Aorta (tissue), 5 donors: ENCODE data around the gene ERLEC1. TPM values are rescaled to one million over a fixed set of nuclear protein-coding genes. Genes with fewer than 3 reads are reported as not detected.

ENCODE experiments used
- ATAC-seq: fragments of 200-7000 bp; cut with Tn5 transposase; one replicate; pipeline ENCODE4 v1.9.1; 2022; ENCODE audit warnings: moderate library complexity; ENCODE audit not compliant: low FRiP score
- DNase-seq, 2 donors: peaks; one replicate each; pipeline ENCODE4 v3.0.0-alpha.2; 2020
- H3K27ac ChIP-seq, 2 donors: one replicate each; pipeline ENCODE4 v1.5.1; 2013; ENCODE audit warnings: low read length in 2 of 2, mild to moderate bottlenecking in 2 of 2, moderate library complexity in 2 of 2, control low read depth in 1 of 2, inconsistent platforms in 1 of 2, low read depth in 1 of 2
- H3K27me3 ChIP-seq, 2 donors: one replicate each; pipeline ENCODE4 v1.6.1; 2013; ENCODE audit warnings: control low read depth in 1 of 2, low read length in 1 of 2, mild to moderate bottlenecking in 1 of 2, moderate library complexity in 1 of 2; ENCODE audit not compliant: insufficient read depth in 2 of 2, control insufficient read depth in 1 of 2
- H3K36me3 ChIP-seq, 2 donors: one replicate each; pipeline ENCODE4 v1.6.1; 2013; ENCODE audit warnings: control low read depth in 1 of 2, low read length in 1 of 2, mild to moderate bottlenecking in 1 of 2; ENCODE audit not compliant: insufficient read depth in 2 of 2, control insufficient read depth in 1 of 2
- H3K4me1 ChIP-seq, 2 donors: one replicate each; pipeline ENCODE4 v1.6.1; 2013; ENCODE audit warnings: low read length in 2 of 2, control low read depth in 1 of 2, mild to moderate bottlenecking in 1 of 2, moderate library complexity in 1 of 2; ENCODE audit not compliant: insufficient read depth in 2 of 2, control insufficient read depth in 1 of 2
- H3K4me3 ChIP-seq, 2 donors: one replicate each; pipeline ENCODE4 v1.5.1; 2013; ENCODE audit warnings: low read length in 2 of 2, control low read depth in 1 of 2, mild to moderate bottlenecking in 1 of 2
- H3K9me3 ChIP-seq: one replicate; pipeline ENCODE4 v1.6.1; 2013; ENCODE audit warnings: mild to moderate bottlenecking, low read length; ENCODE audit not compliant: control insufficient read depth
- WGBS, 2 donors: extraction: QIAGEN DNeasy Blood & Tissue Kit; methylation state at CpG; one replicate each; pipeline ENCODE4 v1.1.7; 2013; 5-methylcytosine and 5-hydroxymethylcytosine counted together
- intact Hi-C, 2 donors: fragments of 100-400 bp; cut with DNase I; formaldehyde crosslinking; loops; one replicate each; pipeline versions ENCODE4 v1.14.2 to v1.15.0; 2022
- polyA plus RNA-seq, 2 donors: library from polyadenylated mRNA; stranded (reverse); fragments of 200-250 nt; gene quantifications; one replicate each; pipeline ENCODE4 v1.2.3, GENCODE V29; 2013
- total RNA-seq, 2 donors: library from RNA; stranded (reverse); fragmentation: NEBNext Ultra II Directional; extraction: Animal tissue kit (Norgen Biotek cat#: 25700); gene quantifications; one replicate each; pipeline ENCODE4 v1.2.1, GENCODE V29; 2021
- donor health status: healthy with polysubstance abuse.
- donor health status: Bipolar disorder and iron deficiency.
- donor health status: DM: no; HTN: no; CAD: no.
- donor health status: DM: no; HTN: no; CAD: no.
- donor health status: DM: yes; HTN: yes; CAD: no.

ERLEC1 gene
- total and polyA plus RNA-seq, 4 donors, result 54.3 to 66.8 (median 56.6) TPM

- 90 to 94% methylated on average over 3 of the region's 3 CpGs for WGBS, 2 donors
- Histone ChIP-seq H3K27me3 (no peaks in the 10 kb centered on the region), H3K9me3 (no peaks in the 10 kb centered on the region), H3K4me1 (peaks cover 0 to 2% of the 10 kb centered on the region in 2 donors), H3K36me3 (no peaks in the 10 kb centered on the region), H3K27ac (no peak overlapping the region), H3K4me3 (no peak overlapping the region)
- ATAC-seq (no peak), DNase-seq (no peak)
- intact Hi-C loops, result no loop called here
Measured at GRCh38 chr2:53793261-53793660, 6.4 kb downstream of the ERLEC1 start.

GRCh38 chr2:53793821-53794220 lies 7.0 kb downstream of the ERLEC1 start:
- DNase-seq, result no peak
- H3K9me3 ChIP-seq, result no peaks in the 10 kb centered on the region
- H3K4me3 ChIP-seq, result no peak overlapping the region
- H3K36me3 ChIP-seq, result no peaks in the 10 kb centered on the region
- H3K4me1 ChIP-seq, result peaks cover 0 to 2% of the 10 kb centered on the region in 2 donors
- ATAC-seq, result no peak
- intact Hi-C loops, result no loop called here
- no peaks in the 10 kb centered on the region for H3K27me3 ChIP-seq
- WGBS, 2 donors, result 70 to 82% methylated on average over 3 of the region's 3 CpGs
- H3K27ac ChIP-seq, result no peak overlapping the region

GRCh38 chr2:53801547-53801946 lies 14.7 kb downstream of the ERLEC1 start:
- no peaks in the 10 kb centered on the region for H3K9me3 ChIP-seq
- no peaks in the 10 kb centered on the region for H3K4me1 ChIP-seq
- no peaks in the 10 kb centered on the region for H3K36me3 ChIP-seq
- H3K27me3 ChIP-seq, result no peaks in the 10 kb centered on the region
- H3K27ac ChIP-seq, result no peak overlapping the region
- H3K4me3 ChIP-seq, result no peak overlapping the region
- intact Hi-C loops, result no loop called here
- no peak for ATAC-seq
- DNase-seq, result no peak

- ATAC-seq, result no peak
- DNase-seq, result no peak
- Histone ChIP-seq H3K9me3 (no peaks in the 10 kb centered on the region), H3K36me3 (no peaks in the 10 kb centered on the region), H3K4me3 (no peak overlapping the region), H3K4me1 (no peaks in the 10 kb centered on the region), H3K27me3 (no peaks in the 10 kb centered on the region), H3K27ac (no peak overlapping the region)
- intact Hi-C loops, result no loop called here
- WGBS, 2 donors, result 83 to 85% methylated on average over 7 of the region's 7 CpGs
Measured at GRCh38 chr2:53802617-53803151, 15.8 kb downstream of the ERLEC1 start.

GRCh38 chr2:53811601-53812000 lies 24.8 kb downstream of the ERLEC1 start:
- Histone ChIP-seq H3K4me3 (no peak overlapping the region), H3K27ac (no peak overlapping the region), H3K4me1 (no peaks in the 10 kb centered on the region), H3K36me3 (peaks cover 0 to 7% of the 10 kb centered on the region in 2 donors), H3K9me3 (no peaks in the 10 kb centered on the region), H3K27me3 (no peaks in the 10 kb centered on the region)
- ATAC-seq, result no peak
- intact Hi-C loops, result no loop called here
- DNase-seq, result no peak
- 94 to 96% methylated on average over 3 of the region's 3 CpGs for WGBS, 2 donors

GRCh38 chr2:53813151-53813550 lies 26.3 kb downstream of the ERLEC1 start:
- Histone ChIP-seq H3K27me3 (no peaks in the 10 kb centered on the region), H3K4me3 (no peak overlapping the region), H3K4me1 (no peaks in the 10 kb centered on the region), H3K9me3 (no peaks in the 10 kb centered on the region), H3K27ac (no peak overlapping the region), H3K36me3 (peaks cover 0 to 7% of the 10 kb centered on the region in 2 donors)
- intact Hi-C loops, result no loop called here
- ATAC-seq (no peak), DNase-seq (no peak)

GRCh38 chr2:53818854-53819435 lies 32.1 kb downstream of the ERLEC1 start:
- Histone ChIP-seq H3K4me1 (no peaks in the 10 kb centered on the region), H3K9me3 (no peaks in the 10 kb centered on the region), H3K36me3 (peaks cover 0 to 4% of the 10 kb centered on the region in 2 donors), H3K4me3 (no peak overlapping the region), H3K27ac (no peak overlapping the region), H3K27me3 (no peaks in the 10 kb centered on the region)
- no peak for ATAC-seq
- no peak for DNase-seq
- intact Hi-C loops, result no loop called here
- 91 to 93% methylated on average over 3 of the region's 3 CpGs for WGBS, 2 donors

GRCh38 chr2:53819634-53820033 lies 32.8 kb downstream of the ERLEC1 start:
- 67 to 73% methylated on average over 4 of the region's 4 CpGs for WGBS, 2 donors
- H3K27me3 ChIP-seq, result no peaks in the 10 kb centered on the region
- H3K27ac ChIP-seq, result no peak overlapping the region
- H3K4me1 ChIP-seq, result no peaks in the 10 kb centered on the region
- H3K9me3 ChIP-seq, result no peaks in the 10 kb centered on the region
- ATAC-seq (no peak), DNase-seq (no peak)
- H3K36me3 ChIP-seq, result peaks cover 0 to 4% of the 10 kb centered on the region in 2 donors
- intact Hi-C loops, result no loop called here
- no peak overlapping the region for H3K4me3 ChIP-seq

- peaks cover 0 to 4% of the 10 kb centered on the region in 2 donors for H3K36me3 ChIP-seq
- no peaks in the 10 kb centered on the region for H3K27me3 ChIP-seq
- ATAC-seq, result no peak
- no peak overlapping the region for H3K4me3 ChIP-seq
- intact Hi-C loops, result no loop called here
- H3K9me3 ChIP-seq, result no peaks in the 10 kb centered on the region
- no peak for DNase-seq
- no peaks in the 10 kb centered on the region for H3K4me1 ChIP-seq
- 86 to 89% methylated on average over 9 of the region's 9 CpGs for WGBS, 2 donors
- no peak overlapping the region for H3K27ac ChIP-seq
Measured at GRCh38 chr2:53820048-53820447, 33.2 kb downstream of the ERLEC1 start.
